Keratinocyte (primary cell): Measurements from ENCODE around the gene CRHR2.

Experiments used
- EZH2 ChIP-seq: IDR thresholded peaks from one replicate; pipeline ENCODE4 v1.6.1; 2012; ENCODE audit warnings: inconsistent platforms, mild to moderate bottlenecking, low read length, moderate library complexity
- TF ChIP-seq, protein P1 (sequence below), 3 experiments: IDR thresholded peaks in 1 of 3; conservative IDR thresholded peaks in 1 of 3; optimal IDR thresholded peaks in 1 of 3; 2 replicates in 2 of 3; 3 replicates in 1 of 3; pipeline versions ENCODE3 to v1.5.1; 2011; ENCODE audit warnings: low read length in 3 of 3, mild to moderate bottlenecking in 3 of 3, moderate library complexity in 2 of 3, control low read depth in 1 of 3, inconsistent platforms in 1 of 3; ENCODE audit not compliant: insufficient read depth in 2 of 3; ENCODE audit errors: extremely low read depth in 1 of 3

DNA sequence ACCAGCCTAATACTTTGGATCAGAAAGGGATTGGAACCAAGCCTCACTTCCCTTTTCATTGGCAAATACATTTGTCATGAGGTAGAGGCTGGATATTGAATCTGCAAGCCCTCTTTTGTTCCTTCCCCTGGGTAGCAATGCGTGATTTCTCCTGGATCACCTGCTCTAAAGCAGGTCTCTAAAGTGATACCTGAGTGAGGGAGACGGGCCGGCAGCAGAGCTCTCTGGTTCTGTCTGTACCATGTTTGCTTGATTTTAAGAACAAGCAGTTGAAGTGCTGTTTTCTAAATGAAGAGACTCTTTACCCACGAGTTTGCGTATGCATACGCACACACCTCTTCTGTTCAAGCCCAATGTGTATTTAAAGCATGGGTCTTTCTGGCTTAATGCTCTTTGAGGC lies 46.5 kb downstream of the CRHR2 start:
- TF ChIP-seq, protein P1, sequence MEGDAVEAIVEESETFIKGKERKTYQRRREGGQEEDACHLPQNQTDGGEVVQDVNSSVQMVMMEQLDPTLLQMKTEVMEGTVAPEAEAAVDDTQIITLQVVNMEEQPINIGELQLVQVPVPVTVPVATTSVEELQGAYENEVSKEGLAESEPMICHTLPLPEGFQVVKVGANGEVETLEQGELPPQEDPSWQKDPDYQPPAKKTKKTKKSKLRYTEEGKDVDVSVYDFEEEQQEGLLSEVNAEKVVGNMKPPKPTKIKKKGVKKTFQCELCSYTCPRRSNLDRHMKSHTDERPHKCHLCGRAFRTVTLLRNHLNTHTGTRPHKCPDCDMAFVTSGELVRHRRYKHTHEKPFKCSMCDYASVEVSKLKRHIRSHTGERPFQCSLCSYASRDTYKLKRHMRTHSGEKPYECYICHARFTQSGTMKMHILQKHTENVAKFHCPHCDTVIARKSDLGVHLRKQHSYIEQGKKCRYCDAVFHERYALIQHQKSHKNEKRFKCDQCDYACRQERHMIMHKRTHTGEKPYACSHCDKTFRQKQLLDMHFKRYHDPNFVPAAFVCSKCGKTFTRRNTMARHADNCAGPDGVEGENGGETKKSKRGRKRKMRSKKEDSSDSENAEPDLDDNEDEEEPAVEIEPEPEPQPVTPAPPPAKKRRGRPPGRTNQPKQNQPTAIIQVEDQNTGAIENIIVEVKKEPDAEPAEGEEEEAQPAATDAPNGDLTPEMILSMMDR (optimal IDR thresholded peaks at IDR 0.05 in 1 of 3, IDR thresholded peaks at IDR 0.05 in 1 of 3, conservative IDR thresholded peaks at IDR 0.05 in 1 of 3; ENCODE audit: extremely low read depth in 1 of 3, insufficient read depth in 2 of 3, low read length in 3 of 3), result no peak
- TF ChIP-seq EZH2, result no peak
